ENCODE measurements around the gene SLC6A5. TPM values are rescaled to one million over a fixed set of nuclear protein-coding genes. Genes with fewer than 3 reads are reported as not detected.

SLC6A5 gene
- total RNA-seq, 1 donor from 2014 or later: not detected

DNA sequence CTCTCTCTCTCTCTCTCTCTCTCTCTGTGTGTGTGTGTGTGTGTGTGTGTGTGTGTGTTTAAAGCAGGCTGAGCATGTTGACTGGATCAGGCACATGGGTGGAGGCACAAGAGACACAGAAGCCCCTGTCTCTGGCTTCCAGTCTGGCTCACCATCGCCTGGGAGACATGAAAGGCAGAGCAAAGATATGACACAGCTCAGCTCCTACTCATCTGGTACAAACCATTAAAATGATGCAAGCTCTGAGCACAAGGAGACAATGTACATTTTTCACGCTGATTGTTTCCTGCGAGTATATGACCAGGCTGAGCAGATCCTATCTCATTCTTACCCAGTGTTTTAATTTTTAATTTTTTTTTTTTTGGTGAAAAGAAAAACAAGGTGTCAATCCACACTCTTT, 9.5 kb downstream of the SLC6A5 start:
- Histone ChIP-seq H3K4me3 (no peak overlapping the region), H3K27me3 (no peaks in the 10 kb centered on the region), H3K27ac (no peak overlapping the region), H3K36me3 (no peaks in the 10 kb centered on the region), H3K9me3 (no peaks in the 10 kb centered on the region), H3K4me1 (no peaks in the 10 kb centered on the region)
- intact Hi-C loops (cut with DNase I): no loop called here
- TF ChIP-seq, protein P1, sequence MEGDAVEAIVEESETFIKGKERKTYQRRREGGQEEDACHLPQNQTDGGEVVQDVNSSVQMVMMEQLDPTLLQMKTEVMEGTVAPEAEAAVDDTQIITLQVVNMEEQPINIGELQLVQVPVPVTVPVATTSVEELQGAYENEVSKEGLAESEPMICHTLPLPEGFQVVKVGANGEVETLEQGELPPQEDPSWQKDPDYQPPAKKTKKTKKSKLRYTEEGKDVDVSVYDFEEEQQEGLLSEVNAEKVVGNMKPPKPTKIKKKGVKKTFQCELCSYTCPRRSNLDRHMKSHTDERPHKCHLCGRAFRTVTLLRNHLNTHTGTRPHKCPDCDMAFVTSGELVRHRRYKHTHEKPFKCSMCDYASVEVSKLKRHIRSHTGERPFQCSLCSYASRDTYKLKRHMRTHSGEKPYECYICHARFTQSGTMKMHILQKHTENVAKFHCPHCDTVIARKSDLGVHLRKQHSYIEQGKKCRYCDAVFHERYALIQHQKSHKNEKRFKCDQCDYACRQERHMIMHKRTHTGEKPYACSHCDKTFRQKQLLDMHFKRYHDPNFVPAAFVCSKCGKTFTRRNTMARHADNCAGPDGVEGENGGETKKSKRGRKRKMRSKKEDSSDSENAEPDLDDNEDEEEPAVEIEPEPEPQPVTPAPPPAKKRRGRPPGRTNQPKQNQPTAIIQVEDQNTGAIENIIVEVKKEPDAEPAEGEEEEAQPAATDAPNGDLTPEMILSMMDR (IDR thresholded peaks at IDR 0.05): no peak
- TF ChIP-seq POLR2AphosphoS5 (IDR thresholded peaks at IDR 0.05; ENCODE audit: insufficient read depth in 1 of 2, low read depth in 1 of 2): no peak
- no peak for TF ChIP-seq POLR2A (IDR thresholded peaks at IDR 0.05)
- no peak for DNase-seq (ENCODE audit: extremely low spot score in 2 of 2)

DNA sequence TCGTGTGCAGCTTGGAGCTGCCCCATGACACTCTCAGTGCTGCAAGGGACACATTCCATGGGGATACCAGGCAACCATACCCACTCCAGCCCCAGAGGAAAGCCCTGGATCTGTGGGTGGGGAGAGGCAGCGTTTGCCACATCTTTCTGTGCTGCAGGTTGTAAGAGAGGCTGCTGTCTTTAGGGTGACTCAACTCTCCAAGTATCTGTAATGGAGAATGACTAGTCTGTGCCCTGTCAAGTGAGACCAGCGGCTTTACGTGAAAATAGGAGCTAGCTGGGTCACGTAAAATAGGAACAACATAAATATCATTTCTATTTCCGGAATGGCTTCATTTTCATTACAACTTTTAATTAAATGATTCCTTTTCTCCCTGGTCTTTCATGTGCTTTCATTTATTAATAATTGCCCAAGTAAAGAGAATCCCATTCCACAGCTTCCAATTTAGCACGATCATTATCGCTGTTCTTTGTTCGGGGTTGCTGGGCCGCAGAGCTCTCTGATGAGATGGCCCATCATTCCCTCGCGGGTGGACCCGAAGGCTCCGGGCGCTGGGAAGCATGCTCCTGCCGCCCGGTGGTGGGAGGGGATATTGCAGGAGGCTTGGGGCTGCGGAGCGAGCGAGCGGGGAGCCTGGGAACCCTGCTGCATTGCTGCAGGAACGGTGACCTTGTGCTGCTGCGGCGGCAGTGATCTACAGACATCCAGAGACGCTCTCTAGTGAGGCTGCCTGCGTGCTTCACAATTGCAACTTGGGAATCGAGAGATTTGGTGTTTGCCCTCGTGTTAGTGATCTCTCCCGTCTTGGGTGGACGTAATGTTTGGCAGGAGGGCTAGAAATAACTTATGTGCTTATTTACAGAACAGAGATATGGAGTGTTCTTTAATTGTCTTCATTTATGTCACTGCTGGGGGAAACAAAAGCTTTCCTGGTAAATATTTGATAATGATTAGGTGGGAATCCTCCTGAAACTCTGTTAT, 10.6 kb downstream of the SLC6A5 start:
- Histone ChIP-seq H3K36me3 (no peaks in the 10 kb centered on the region), H3K9me3 (no peaks in the 10 kb centered on the region), H3K4me3 (no peak overlapping the region), H3K27ac (no peak overlapping the region), H3K27me3 (no peaks in the 10 kb centered on the region), H3K4me1 (no peaks in the 10 kb centered on the region)
- DNase-seq (ENCODE audit: extremely low spot score in 2 of 2): no peak
- intact Hi-C loops (cut with DNase I): no loop called here
- TF ChIP-seq POLR2A (IDR thresholded peaks at IDR 0.05): no peak
- TF ChIP-seq, protein P1 (IDR thresholded peaks at IDR 0.05): peak; percentile 66 to 74 (median 71)
- TF ChIP-seq POLR2AphosphoS5 (IDR thresholded peaks at IDR 0.05; ENCODE audit: insufficient read depth in 1 of 2, low read depth in 1 of 2): no peak

DNA sequence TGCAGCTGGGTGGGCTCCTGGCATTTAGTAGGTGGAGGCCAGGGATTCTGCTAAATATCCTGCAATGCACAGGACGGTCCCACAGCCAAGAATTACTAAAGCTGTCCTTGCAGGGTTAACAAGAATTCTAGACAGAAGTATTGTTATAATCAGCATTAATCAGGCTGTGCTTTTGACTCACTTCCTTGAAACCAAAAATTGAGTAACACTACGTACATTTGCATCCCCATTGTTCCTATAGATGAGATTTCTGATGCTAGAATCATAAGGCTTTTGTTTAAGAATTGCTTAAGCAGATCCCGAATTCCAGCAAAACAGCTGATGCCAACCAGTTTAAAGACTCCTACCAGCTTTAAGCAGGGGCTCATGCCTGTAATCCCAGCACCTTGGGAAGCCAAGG, 11.4 kb downstream of the SLC6A5 start:
- no peak for TF ChIP-seq POLR2A (IDR thresholded peaks at IDR 0.05)
- TF ChIP-seq POLR2AphosphoS5 (IDR thresholded peaks at IDR 0.05; ENCODE audit: insufficient read depth in 1 of 2, low read depth in 1 of 2): no peak
- TF ChIP-seq, protein P1 (IDR thresholded peaks at IDR 0.05): no peak
- no peak overlapping the region for H3K27ac ChIP-seq
- no peak for DNase-seq (ENCODE audit: extremely low spot score in 2 of 2)
- no peaks in the 10 kb centered on the region for H3K36me3 ChIP-seq
- H3K27me3 ChIP-seq: no peaks in the 10 kb centered on the region
- H3K4me1 ChIP-seq: no peaks in the 10 kb centered on the region
- intact Hi-C loops (cut with DNase I): no loop called here
- no peak overlapping the region for H3K4me3 ChIP-seq
- H3K9me3 ChIP-seq: no peaks in the 10 kb centered on the region

DNA sequence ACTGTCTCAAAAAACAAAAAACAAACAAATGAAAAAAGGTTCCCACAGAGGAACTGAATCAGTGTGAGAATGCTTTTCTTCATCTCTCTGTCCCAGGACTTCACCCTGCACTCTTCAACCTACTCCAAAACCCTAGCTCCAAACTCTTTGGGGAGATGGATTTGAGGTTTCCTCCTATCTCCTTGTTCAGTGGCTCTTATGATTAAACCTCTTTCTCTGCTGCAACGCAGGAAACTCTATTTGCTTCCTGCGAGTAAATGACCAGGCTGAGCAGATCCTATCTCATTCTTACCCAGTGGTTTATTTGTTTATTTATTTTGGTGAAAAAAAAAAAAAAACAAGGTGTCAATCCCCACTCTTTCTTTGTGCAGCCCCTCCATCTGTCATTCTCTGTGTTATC, 12.0 kb downstream of the SLC6A5 start:
- H3K27me3 ChIP-seq: no peaks in the 10 kb centered on the region
- no peak overlapping the region for H3K4me3 ChIP-seq
- no peak for DNase-seq (ENCODE audit: extremely low spot score in 2 of 2)
- H3K9me3 ChIP-seq: no peaks in the 10 kb centered on the region
- H3K36me3 ChIP-seq: no peaks in the 10 kb centered on the region
- TF ChIP-seq POLR2A (IDR thresholded peaks at IDR 0.05) (no peak), POLR2AphosphoS5 (IDR thresholded peaks at IDR 0.05; ENCODE audit: insufficient read depth in 1 of 2, low read depth in 1 of 2) (no peak)
- TF ChIP-seq, protein P1 (IDR thresholded peaks at IDR 0.05): no peak
- no peaks in the 10 kb centered on the region for H3K4me1 ChIP-seq
- intact Hi-C loops (cut with DNase I): no loop called here
- H3K27ac ChIP-seq: no peak overlapping the region

DNA sequence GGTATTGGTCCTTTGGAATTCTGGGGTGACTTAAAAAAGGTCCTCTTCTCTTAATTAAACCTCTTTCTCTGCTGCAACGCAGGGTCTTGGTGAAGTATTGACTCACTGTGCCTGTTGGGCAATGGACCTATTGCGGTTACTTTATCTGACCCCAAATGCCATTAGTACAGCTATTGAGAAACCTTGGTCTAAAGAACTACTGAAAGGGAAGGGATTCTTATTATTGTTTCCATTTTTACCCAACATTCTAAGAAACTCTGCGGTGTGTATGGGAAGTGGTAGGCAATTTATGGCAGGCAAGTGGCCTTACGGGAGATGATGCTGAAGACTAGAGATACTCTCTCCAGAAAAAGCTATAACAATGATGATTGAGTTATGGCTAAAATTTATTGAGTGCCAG, 12.5 kb downstream of the SLC6A5 start:
- H3K9me3 ChIP-seq: no peaks in the 10 kb centered on the region
- H3K27me3 ChIP-seq: no peaks in the 10 kb centered on the region
- intact Hi-C loops (cut with DNase I): no loop called here
- DNase-seq (ENCODE audit: extremely low spot score in 2 of 2): no peak
- H3K4me1 ChIP-seq: no peaks in the 10 kb centered on the region
- H3K36me3 ChIP-seq: no peaks in the 10 kb centered on the region
- no peak overlapping the region for H3K4me3 ChIP-seq
- no peak overlapping the region for H3K27ac ChIP-seq
- TF ChIP-seq POLR2A (IDR thresholded peaks at IDR 0.05) (no peak), POLR2AphosphoS5 (IDR thresholded peaks at IDR 0.05; ENCODE audit: insufficient read depth in 1 of 2, low read depth in 1 of 2) (no peak)
- TF ChIP-seq, protein P1 (IDR thresholded peaks at IDR 0.05): no peak

All from vagina (tissue), 2 donors.